RWPE2 (cell line): ENCODE measurements around the gene CTCF.

ENCODE experiments used
- ATAC-seq: fragments of 200-7000 bp; cut with Tn5 transposase; 3 replicates; pipeline ENCODE4 v1.9.1; 2021; ENCODE audit warnings: low read depth
- DNase-seq: peaks from one replicate; pipeline ENCODE4 v3.0.0-alpha.2; 2020; ENCODE audit warnings: low spot score
- H3K27ac ChIP-seq: fragments of 450-650 bp; 2 replicates; pipeline ENCODE4 v1.5.1; 2017; ENCODE audit warnings: mild to moderate bottlenecking; ENCODE audit not compliant: poor library complexity, severe bottlenecking
- H3K27me3 ChIP-seq: fragments of 250-450 bp; sonication (Bioruptor Pico); 2 replicates; pipeline ENCODE4 v1.5.1; 2021; ENCODE audit warnings: mild to moderate bottlenecking, moderate library complexity; ENCODE audit not compliant: insufficient read depth, poor library complexity, severe bottlenecking
- H3K36me3 ChIP-seq: fragments of 250-450 bp; sonication (Bioruptor Pico); 2 replicates; pipeline ENCODE4 v1.5.1; 2020; ENCODE audit warnings: low read depth, mild to moderate bottlenecking, moderate library complexity
- H3K4me1 ChIP-seq: fragments of 250-450 bp; sonication (Bioruptor Pico); 2 replicates; pipeline ENCODE4 v1.5.1; 2021; ENCODE audit warnings: mild to moderate bottlenecking, moderate library complexity; ENCODE audit not compliant: insufficient read depth, poor library complexity, severe bottlenecking
- H3K4me3 ChIP-seq: fragments of 250-450 bp; sonication (Bioruptor Pico); 2 replicates; pipeline ENCODE4 v1.5.1; 2021; ENCODE audit warnings: mild to moderate bottlenecking, moderate library complexity; ENCODE audit not compliant: severe bottlenecking
- H3K9me3 ChIP-seq: fragments of 250-450 bp; sonication (Bioruptor Pico); 2 replicates; pipeline ENCODE4 v1.5.1; 2021; ENCODE audit warnings: mild to moderate bottlenecking, moderate library complexity; ENCODE audit not compliant: severe bottlenecking
- TF ChIP-seq, protein P1 (sequence below): fragments of 450-650 bp; IDR thresholded peaks from one replicate; pipeline ENCODE4 v1.5.1; 2017; ENCODE audit warnings: mild to moderate bottlenecking, moderate library complexity; ENCODE audit not compliant: poor library complexity, severe bottlenecking

Gene CTCF

GRCh38 chr16:67517661-67518423 lies 44.5 kb upstream of the CTCF start:
- H3K36me3 ChIP-seq: no peaks in the 10 kb centered on the region
- no peak overlapping the region for H3K4me3 ChIP-seq
- H3K4me1 ChIP-seq: peaks cover 13% of the 10 kb centered on the region
- H3K27me3 ChIP-seq: no peaks in the 10 kb centered on the region
- ATAC-seq (no peak), DNase-seq (no peak)
- H3K9me3 ChIP-seq: no peaks in the 10 kb centered on the region
- H3K27ac ChIP-seq: no peak overlapping the region
- TF ChIP-seq, protein P1, sequence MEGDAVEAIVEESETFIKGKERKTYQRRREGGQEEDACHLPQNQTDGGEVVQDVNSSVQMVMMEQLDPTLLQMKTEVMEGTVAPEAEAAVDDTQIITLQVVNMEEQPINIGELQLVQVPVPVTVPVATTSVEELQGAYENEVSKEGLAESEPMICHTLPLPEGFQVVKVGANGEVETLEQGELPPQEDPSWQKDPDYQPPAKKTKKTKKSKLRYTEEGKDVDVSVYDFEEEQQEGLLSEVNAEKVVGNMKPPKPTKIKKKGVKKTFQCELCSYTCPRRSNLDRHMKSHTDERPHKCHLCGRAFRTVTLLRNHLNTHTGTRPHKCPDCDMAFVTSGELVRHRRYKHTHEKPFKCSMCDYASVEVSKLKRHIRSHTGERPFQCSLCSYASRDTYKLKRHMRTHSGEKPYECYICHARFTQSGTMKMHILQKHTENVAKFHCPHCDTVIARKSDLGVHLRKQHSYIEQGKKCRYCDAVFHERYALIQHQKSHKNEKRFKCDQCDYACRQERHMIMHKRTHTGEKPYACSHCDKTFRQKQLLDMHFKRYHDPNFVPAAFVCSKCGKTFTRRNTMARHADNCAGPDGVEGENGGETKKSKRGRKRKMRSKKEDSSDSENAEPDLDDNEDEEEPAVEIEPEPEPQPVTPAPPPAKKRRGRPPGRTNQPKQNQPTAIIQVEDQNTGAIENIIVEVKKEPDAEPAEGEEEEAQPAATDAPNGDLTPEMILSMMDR: no peak

DNA sequence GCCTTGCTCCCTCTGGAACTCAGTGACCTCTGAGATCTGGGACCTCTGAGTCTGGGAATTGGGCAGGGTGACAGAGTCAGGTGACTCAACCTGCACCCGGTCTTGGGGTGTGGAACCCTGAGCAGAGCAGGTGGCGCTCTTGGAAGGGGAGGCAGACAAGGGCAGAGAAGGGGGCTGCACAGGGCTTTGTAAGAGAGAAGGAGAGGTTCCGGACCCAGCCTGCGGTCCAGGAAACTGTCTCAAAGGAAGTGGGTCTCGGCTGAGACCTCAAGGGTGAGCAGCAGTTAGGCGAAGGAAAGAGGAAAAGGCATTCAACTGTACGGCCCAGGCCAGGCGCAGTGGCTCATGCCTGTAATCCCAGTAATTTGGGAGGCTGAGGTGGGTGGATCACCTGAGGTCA lies 43.6 kb upstream of the CTCF start:
- no peak for ATAC-seq
- Histone ChIP-seq H3K27me3 (no peaks in the 10 kb centered on the region), H3K27ac (no peak overlapping the region), H3K4me1 (peaks cover 13% of the 10 kb centered on the region), H3K9me3 (no peaks in the 10 kb centered on the region), H3K36me3 (no peaks in the 10 kb centered on the region), H3K4me3 (no peak overlapping the region)
- no peak for DNase-seq
- TF ChIP-seq, protein P1: no peak

DNA sequence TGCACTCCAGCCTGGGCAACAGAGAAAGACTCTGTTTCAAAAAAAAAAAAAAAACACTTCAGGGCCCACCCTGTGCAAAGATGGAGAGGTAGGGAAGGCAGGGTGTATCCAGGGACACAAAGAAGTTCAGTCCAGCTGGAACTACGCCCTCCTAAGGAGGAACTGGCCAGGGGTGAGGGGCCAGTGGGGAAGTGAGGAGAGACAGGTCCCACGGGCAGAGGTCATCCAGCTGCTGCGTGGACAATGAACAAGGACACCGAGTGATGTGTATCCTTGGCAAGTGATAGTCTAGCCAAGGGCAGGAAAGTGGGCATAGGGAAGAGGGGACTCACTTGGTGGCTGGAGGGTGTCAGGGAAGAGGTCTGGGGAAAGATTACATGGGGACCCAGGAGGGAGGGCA lies 43.1 kb upstream of the CTCF start:
- H3K36me3 ChIP-seq: no peaks in the 10 kb centered on the region
- TF ChIP-seq, protein P1: no peak
- H3K27ac ChIP-seq: no peak overlapping the region
- ATAC-seq (no peak), DNase-seq (no peak)
- H3K4me3 ChIP-seq: no peak overlapping the region
- H3K27me3 ChIP-seq: no peaks in the 10 kb centered on the region
- no peaks in the 10 kb centered on the region for H3K9me3 ChIP-seq
- H3K4me1 ChIP-seq: peaks cover 13% of the 10 kb centered on the region

DNA sequence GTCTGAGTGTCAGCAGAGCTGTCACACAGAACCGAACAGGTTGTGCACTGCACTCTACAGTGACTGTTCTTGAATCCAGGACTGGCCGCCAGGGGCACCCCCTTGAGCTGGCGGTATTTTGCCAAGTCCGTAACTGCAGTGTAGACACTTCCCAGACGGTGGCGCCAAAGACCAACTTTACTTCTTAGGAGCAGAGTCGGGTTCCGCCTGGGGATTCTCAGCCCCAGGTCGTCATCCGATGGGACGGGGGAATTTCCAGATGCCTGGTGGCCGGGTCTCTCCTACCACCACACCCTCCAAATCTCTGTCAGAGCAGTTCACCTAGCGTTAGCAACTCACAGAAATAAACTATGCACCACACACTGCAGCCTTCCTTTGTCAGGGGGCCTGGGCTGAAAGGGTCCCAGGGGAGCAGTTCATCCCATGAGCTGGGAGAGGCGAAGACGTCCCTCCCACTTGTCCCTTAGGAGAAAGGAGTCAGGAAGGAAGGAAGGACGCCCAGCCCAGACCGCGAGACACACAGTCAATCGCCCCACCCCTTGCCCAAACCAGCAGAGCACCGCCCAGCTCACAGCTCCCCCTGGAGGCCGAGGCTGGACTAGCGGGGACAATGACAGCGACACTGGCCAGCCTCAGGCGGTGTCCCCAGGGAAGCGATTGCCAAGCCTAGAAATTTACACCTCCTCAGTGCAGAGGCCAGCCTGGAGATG lies 41.1 kb upstream of the CTCF start:
- peak; percentile 92 for DNase-seq
- TF ChIP-seq, protein P1: peak; percentile 98
- Histone ChIP-seq H3K27ac (peak overlapping the region; percentile 47), H3K27me3 (no peaks in the 10 kb centered on the region), H3K4me1 (peaks cover 8% of the 10 kb centered on the region), H3K36me3 (no peaks in the 10 kb centered on the region), H3K4me3 (peak overlapping the region; percentile 31), H3K9me3 (no peaks in the 10 kb centered on the region)
- peak; percentile 81 for ATAC-seq
